LNCaP clone FGC (cell line): ENCODE results near the gene SH3BP2.
A peak's percentile ranks its signal among the peaks of the same experiment; 100 is the strongest.

Experiments used
- DNase-seq: peaks from one replicate; pipeline ENCODE4 v3.0.0-alpha.2; 2011; ENCODE audit warnings: low read depth
- H3K4me3 ChIP-seq: 2 replicates; pipeline ENCODE4 v1.5.1; 2011; ENCODE audit warnings: mild to moderate bottlenecking, low read depth, low read length, control low read depth
- TF ChIP-seq, protein P1 (sequence below): IDR thresholded peaks from 2 replicates; pipeline ENCODE4 v1.5.1; 2012; ENCODE audit warnings: mild to moderate bottlenecking; ENCODE audit not compliant: control insufficient read depth, insufficient read depth; ENCODE audit errors: extremely low read depth

Gene SH3BP2

GRCh38 chr4:2806390-2807355 is 13.8 kb downstream of the SH3BP2 start:
- TF ChIP-seq, protein P1, sequence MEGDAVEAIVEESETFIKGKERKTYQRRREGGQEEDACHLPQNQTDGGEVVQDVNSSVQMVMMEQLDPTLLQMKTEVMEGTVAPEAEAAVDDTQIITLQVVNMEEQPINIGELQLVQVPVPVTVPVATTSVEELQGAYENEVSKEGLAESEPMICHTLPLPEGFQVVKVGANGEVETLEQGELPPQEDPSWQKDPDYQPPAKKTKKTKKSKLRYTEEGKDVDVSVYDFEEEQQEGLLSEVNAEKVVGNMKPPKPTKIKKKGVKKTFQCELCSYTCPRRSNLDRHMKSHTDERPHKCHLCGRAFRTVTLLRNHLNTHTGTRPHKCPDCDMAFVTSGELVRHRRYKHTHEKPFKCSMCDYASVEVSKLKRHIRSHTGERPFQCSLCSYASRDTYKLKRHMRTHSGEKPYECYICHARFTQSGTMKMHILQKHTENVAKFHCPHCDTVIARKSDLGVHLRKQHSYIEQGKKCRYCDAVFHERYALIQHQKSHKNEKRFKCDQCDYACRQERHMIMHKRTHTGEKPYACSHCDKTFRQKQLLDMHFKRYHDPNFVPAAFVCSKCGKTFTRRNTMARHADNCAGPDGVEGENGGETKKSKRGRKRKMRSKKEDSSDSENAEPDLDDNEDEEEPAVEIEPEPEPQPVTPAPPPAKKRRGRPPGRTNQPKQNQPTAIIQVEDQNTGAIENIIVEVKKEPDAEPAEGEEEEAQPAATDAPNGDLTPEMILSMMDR = no peak
- H3K4me3 ChIP-seq = no peak overlapping the region
- no peak for DNase-seq

DNA sequence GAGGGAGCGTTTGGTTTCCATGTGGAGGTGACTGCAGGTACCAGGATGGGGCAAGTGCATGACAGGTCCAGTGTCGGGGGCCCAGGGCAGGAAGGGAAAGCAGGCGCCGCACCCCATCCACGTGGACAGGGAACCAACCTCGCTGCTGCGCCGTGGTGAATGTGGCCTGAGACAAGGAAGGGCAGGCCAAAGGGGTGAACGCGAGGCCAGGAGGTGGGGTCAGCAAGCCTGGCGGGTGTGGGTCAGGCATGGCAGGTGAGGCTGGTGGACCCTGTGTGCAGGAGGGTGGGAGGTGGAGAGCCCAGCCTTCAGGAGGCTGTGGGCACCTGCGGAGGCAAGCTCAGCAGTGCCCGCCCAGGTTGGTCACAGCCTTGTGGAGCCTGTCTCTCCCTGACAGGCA is 14.7 kb downstream of the SH3BP2 start:
- no peak overlapping the region for H3K4me3 ChIP-seq
- TF ChIP-seq, protein P1 = no peak
- no peak for DNase-seq

DNA sequence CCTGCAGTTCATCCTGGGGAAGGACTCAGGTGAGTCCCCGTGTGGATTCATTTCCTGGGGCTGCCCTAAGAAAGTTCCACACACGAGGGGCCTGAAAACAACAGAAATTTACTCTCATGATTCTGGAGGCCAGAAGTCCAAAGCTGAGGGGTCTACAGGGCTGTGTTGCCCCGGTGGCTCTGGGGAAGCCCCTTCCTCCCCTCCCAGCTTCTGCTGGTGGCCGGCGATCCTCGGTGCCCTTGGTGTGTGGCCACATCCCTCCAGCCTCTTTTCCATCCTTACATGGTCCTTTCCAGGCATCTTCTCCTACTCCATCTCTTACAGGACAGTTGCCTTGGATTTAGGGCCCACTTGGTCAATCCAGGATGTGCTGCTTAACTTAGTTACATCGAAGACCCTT is 15.1 kb downstream of the SH3BP2 start:
- TF ChIP-seq, protein P1 = no peak
- no peak overlapping the region for H3K4me3 ChIP-seq
- no peak for DNase-seq

- no peak overlapping the region for H3K4me3 ChIP-seq
- TF ChIP-seq, protein P1 = no peak
- DNase-seq = no peak
Observed at GRCh38 chr4:2809610-2810180, 16.8 kb downstream of the SH3BP2 start.

DNA sequence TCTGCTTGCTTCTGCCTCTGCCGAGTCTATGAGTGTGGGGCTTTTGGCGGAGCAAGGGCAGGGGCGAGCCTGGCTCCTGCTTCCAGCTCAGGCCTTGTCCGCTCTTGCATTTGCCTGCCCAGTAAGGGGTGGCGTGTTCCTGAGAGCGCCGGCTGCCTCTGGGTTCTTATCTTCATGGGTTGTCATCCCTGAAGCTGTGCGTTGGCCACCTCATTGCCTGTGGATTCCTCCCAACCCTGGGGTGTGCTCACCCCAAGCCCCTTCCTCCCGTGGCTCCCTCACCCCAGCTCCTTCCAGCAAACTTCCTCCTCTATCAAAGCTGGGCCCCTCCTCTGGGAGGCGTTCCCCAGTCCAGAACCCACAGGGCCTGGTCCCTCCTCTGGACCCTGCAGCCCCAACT is 17.5 kb downstream of the SH3BP2 start:
- TF ChIP-seq, protein P1 = no peak
- DNase-seq = no peak
- no peak overlapping the region for H3K4me3 ChIP-seq

DNA sequence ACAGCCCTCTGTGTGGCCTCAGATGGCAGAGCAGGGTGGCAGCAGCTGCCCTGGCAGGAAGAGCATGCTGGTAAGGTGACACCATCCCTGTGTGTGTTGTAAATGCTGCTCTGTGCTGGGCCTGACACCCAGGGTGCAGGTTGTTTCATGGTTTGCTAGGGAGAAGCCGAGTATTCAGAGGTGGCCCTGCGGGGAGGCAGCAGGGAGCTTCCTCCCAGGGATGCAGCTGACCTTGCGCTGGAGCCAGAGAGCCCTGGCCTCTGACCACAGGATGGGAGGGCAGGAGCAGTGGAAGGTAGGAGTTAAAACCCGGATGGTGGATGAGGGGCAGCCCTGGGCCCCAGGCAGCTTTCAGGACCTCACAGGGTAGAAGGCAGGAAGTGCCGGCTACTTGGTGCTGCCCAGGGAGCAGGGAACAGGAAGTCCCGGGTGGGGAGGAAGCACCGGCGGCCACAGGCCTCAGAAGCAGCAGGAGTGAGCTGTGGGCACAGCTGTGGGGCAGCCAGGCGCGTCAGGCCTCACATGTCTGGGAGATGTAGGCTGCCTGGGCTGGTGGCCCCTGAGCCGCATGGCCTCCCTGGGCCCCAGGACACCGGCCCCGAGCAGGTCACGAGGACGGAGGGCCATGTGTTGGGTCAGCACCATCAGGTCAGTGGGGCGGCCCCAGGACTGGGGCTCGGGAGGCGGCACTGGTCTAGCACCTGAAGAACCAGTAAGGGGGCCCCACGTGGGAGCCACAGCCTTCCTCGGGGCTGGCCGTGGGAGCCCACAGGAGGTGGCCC is 19.1 kb downstream of the SH3BP2 start:
- TF ChIP-seq, protein P1 = no peak
- peak; percentile 71 for DNase-seq
- peak overlapping the region; percentile 68 for H3K4me3 ChIP-seq
